NCI-H2107 treated with DMSO at 0.1 percent for 48 hours (cell line): Measurements from ENCODE around the gene PCAT6.
"Not testable (repeated sequence)": the region's sequence is repeated elsewhere in the genome, so short reads cannot be mapped to it uniquely, and the experiment has no call there.

Source experiments
- DNase-seq: peaks from one replicate; lab custom pipeline; 2025; ENCODE audit not compliant: unreplicated experiment; lab: John Stamatoyannopoulos, UW

Gene PCAT6

GRCh38 chr1:202810615-202811295 lies at the start of gene PCAT6:
Gene PCAT6, plus strand, starts transcription at chr1:202810954.
- peak; percentile 80 for DNase-seq

GRCh38 chr1:202762019-202762418 lies 48.7 kb upstream of the PCAT6 start:
- no peak for DNase-seq

GRCh38 chr1:202765721-202766120 lies 45.0 kb upstream of the PCAT6 start:
- no peak for DNase-seq

GRCh38 chr1:202770135-202770534 lies 40.6 kb upstream of the PCAT6 start:
- DNase-seq = no peak

- DNase-seq = no peak
These were observed 29.6 kb upstream of the PCAT6 start for GRCh38 chr1:202781180-202781579.

- no peak for DNase-seq
These were observed 23.9 kb upstream of the PCAT6 start for GRCh38 chr1:202786804-202787203.

GRCh38 chr1:202788800-202789199 lies 22.0 kb upstream of the PCAT6 start:
- DNase-seq = no peak

- DNase-seq = no peak
These were observed 19.5 kb upstream of the PCAT6 start for GRCh38 chr1:202791077-202791747.

- DNase-seq = no peak
These were observed 16.6 kb upstream of the PCAT6 start for GRCh38 chr1:202794051-202794740.

GRCh38 chr1:202794931-202795330 lies 15.8 kb upstream of the PCAT6 start:
- DNase-seq = not testable (repeated sequence)

- no peak for DNase-seq
These were observed 14.1 kb upstream of the PCAT6 start for GRCh38 chr1:202796670-202797069.

GRCh38 chr1:202798260-202798659 lies 12.5 kb upstream of the PCAT6 start:
- no peak for DNase-seq

GRCh38 chr1:202798792-202799331 lies 11.9 kb upstream of the PCAT6 start:
- no peak for DNase-seq

- no peak for DNase-seq
These were observed 10.0 kb upstream of the PCAT6 start for GRCh38 chr1:202800742-202801141.

GRCh38 chr1:202801175-202801574 lies 9.6 kb upstream of the PCAT6 start:
- DNase-seq = no peak

GRCh38 chr1:202802034-202802433 lies 8.7 kb upstream of the PCAT6 start:
- DNase-seq = no peak

- DNase-seq = no peak
These were observed 7.5 kb upstream of the PCAT6 start for GRCh38 chr1:202802998-202803932.

GRCh38 chr1:202804126-202804525 lies 6.6 kb upstream of the PCAT6 start:
- DNase-seq = no peak

- DNase-seq = no peak
These were observed 4.6 kb upstream of the PCAT6 start for GRCh38 chr1:202805886-202806844.
